ENCODE data around the gene ADAMTS12.

The ADAMTS12 gene

GRCh38 chr5:33781286-33781685, 110.5 kb downstream of the ADAMTS12 start:
- no peaks in the 10 kb centered on the region for H3K4me1 ChIP-seq (ENCODE audit: low read length)
- H3K4me3 ChIP-seq (ENCODE audit: low read length): no peak overlapping the region
- H2AFZ ChIP-seq (ENCODE audit: low read depth, low read length): no peak overlapping the region
- H3K79me2 ChIP-seq (ENCODE audit: low read length): no peaks in the 10 kb centered on the region
- no peaks in the 10 kb centered on the region for H4K20me1 ChIP-seq (ENCODE audit: insufficient read depth, low read length)
- H3K27me3 ChIP-seq (ENCODE audit: low read depth, low read length): no peaks in the 10 kb centered on the region
- H3K9ac ChIP-seq (ENCODE audit: low read length): no peak overlapping the region
- H3K9me3 ChIP-seq (ENCODE audit: insufficient read depth, low read length): peaks cover 4% of the 10 kb centered on the region; the same call in 1 of the 2 replicates
- H3K4me2 ChIP-seq (ENCODE audit: low read length): no peak overlapping the region
- H3K36me3 ChIP-seq (replicated peaks; ENCODE audit: low read depth, low read length): no peaks in the 10 kb centered on the region
- no peak overlapping the region for H3K27ac ChIP-seq (ENCODE audit: low read length)
- TF ChIP-seq EZH2phosphoT487 (IDR thresholded peaks at IDR 0.05; ENCODE audit: low read depth) (no peak), CTCF (IDR thresholded peaks at IDR 0.05; ENCODE audit: low read depth, low read length) (no peak)

DNA sequence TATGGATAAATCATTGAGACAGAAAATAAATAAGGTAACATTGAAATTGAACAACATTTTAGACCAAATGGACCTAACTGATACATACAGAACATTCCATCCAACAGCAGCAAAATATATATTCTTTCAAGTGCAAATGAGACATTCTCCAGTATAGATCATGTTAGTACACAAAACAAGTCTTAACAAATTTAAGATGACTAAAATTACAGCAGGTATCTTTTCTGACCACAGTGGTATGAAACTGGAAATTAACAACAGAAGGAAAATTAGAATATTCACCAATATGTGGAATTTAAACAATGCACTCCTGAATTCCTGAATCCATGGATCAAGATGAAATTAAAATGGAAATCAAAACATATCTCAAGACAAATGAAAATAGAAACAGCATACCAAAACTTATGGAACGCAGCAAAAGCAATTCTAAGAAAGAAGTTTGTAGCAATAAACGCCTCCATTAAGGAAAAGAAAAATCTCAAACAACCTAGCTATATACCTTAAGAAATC, 115.6 kb downstream of the ADAMTS12 start:
- Histone ChIP-seq H3K9ac (ENCODE audit: low read length) (no peak overlapping the region), H4K20me1 (ENCODE audit: insufficient read depth, low read length) (no peaks in the 10 kb centered on the region), H3K4me2 (ENCODE audit: low read length) (no peak overlapping the region), H3K36me3 (replicated peaks; ENCODE audit: low read depth, low read length) (no peaks in the 10 kb centered on the region), H2AFZ (ENCODE audit: low read depth, low read length) (no peak overlapping the region), H3K4me3 (ENCODE audit: low read length) (no peak overlapping the region), H3K27me3 (ENCODE audit: low read depth, low read length) (no peaks in the 10 kb centered on the region), H3K79me2 (ENCODE audit: low read length) (no peaks in the 10 kb centered on the region), H3K27ac (ENCODE audit: low read length) (no peak overlapping the region), H3K4me1 (ENCODE audit: low read length) (no peaks in the 10 kb centered on the region), H3K9me3 (ENCODE audit: insufficient read depth, low read length) (no peaks in the 10 kb centered on the region)
- TF ChIP-seq EZH2phosphoT487 (IDR thresholded peaks at IDR 0.05; ENCODE audit: low read depth) (no peak), CTCF (IDR thresholded peaks at IDR 0.05; ENCODE audit: low read depth, low read length) (no peak)

DNA sequence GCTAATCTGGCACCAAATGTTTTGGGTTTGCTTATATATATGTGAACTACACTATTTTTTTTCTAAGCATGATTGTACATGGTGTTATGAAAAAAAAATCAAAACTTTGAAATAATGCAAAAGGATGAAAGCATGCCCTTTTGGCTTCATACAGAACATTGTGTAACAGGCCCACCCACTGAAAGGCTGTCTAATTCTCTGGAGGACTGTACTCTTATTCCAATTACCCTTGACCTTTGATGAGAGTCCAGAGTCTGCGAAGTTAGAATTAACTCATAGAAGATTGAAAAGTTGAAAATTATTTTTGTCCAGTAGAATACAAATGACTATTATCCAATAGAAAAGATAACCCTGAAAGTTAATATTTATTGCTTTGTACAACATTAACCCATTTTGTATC, 117.4 kb downstream of the ADAMTS12 start:
- Histone ChIP-seq H3K4me3 (ENCODE audit: low read length) (no peak overlapping the region), H3K9ac (ENCODE audit: low read length) (no peak overlapping the region), H3K36me3 (replicated peaks; ENCODE audit: low read depth, low read length) (no peaks in the 10 kb centered on the region), H3K79me2 (ENCODE audit: low read length) (no peaks in the 10 kb centered on the region), H3K4me1 (ENCODE audit: low read length) (no peaks in the 10 kb centered on the region), H3K27me3 (ENCODE audit: low read depth, low read length) (no peaks in the 10 kb centered on the region), H3K9me3 (ENCODE audit: insufficient read depth, low read length) (no peaks in the 10 kb centered on the region), H3K27ac (ENCODE audit: low read length) (no peak overlapping the region), H2AFZ (ENCODE audit: low read depth, low read length) (no peak overlapping the region), H3K4me2 (ENCODE audit: low read length) (no peak overlapping the region), H4K20me1 (ENCODE audit: insufficient read depth, low read length) (no peaks in the 10 kb centered on the region)
- TF ChIP-seq CTCF (IDR thresholded peaks at IDR 0.05; ENCODE audit: low read depth, low read length) (no peak), EZH2phosphoT487 (IDR thresholded peaks at IDR 0.05; ENCODE audit: low read depth) (no peak)

DNA sequence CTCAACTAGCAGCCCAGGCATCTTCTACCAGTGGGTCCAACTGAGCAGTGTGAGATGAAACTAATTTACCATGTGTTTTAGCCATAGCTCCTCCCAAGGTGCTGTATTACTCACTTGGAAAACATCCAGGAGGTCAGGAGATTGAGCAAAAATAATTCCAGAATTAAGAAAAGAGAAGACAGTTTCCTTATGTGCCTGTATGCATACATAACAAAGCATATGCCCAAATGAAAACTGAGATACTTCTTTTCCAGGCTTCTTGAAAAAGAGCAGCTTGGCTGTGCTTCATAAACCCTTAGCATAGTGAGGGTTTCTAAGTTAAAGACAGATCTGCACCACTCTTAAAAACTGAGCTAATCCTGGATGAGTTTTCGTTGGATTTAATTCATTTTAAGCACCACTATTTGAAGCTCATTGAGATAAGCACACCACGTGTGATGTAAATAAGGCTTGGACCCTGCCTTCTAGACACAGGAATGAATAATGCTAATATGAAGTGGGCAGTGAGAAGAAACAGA, 119.4 kb downstream of the ADAMTS12 start:
- no peaks in the 10 kb centered on the region for H3K4me1 ChIP-seq (ENCODE audit: low read length)
- no peak overlapping the region for H2AFZ ChIP-seq (ENCODE audit: low read depth, low read length)
- H3K4me3 ChIP-seq (ENCODE audit: low read length): no peak overlapping the region
- no peaks in the 10 kb centered on the region for H3K27me3 ChIP-seq (ENCODE audit: low read depth, low read length)
- H3K9me3 ChIP-seq (ENCODE audit: insufficient read depth, low read length): no peaks in the 10 kb centered on the region
- H4K20me1 ChIP-seq (ENCODE audit: insufficient read depth, low read length): no peaks in the 10 kb centered on the region
- H3K9ac ChIP-seq (ENCODE audit: low read length): no peak overlapping the region
- no peak overlapping the region for H3K27ac ChIP-seq (ENCODE audit: low read length)
- H3K36me3 ChIP-seq (replicated peaks; ENCODE audit: low read depth, low read length): no peaks in the 10 kb centered on the region
- H3K4me2 ChIP-seq (ENCODE audit: low read length): no peak overlapping the region
- no peaks in the 10 kb centered on the region for H3K79me2 ChIP-seq (ENCODE audit: low read length)
- TF ChIP-seq CTCF (IDR thresholded peaks at IDR 0.05; ENCODE audit: low read depth, low read length): no peak
- TF ChIP-seq EZH2phosphoT487 (IDR thresholded peaks at IDR 0.05; ENCODE audit: low read depth): no peak
